Fibroblast of upper back skin (primary cell): ENCODE results near the gene SPATS2L.

Experiments
- DNase-seq: peaks from one replicate; pipeline ENCODE4 v3.0.0-alpha.2; 2013

The SPATS2L gene

GRCh38 chr2:200472853-200473464 is 166.5 kb downstream of the SPATS2L start:
- DNase-seq: no peak

DNA sequence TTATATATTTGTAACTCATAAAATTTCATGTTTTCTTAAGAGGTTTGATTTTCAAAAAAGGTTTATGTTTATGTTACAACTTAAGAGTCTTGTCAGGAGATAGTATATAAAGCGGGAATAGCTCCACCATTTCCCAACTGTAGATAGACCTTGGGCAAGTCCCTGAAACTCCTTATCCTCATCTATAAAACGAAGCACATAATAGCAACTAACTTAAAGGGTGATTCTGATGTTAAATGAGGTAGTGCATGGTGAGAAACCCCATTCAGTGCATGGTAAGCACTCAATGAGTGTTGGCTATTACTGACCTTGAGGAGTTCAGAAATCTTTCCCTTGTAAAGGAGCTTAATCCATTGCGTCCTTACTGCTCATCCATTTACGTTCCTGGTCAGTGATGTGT is 169.3 kb downstream of the SPATS2L start:
- DNase-seq: no peak

GRCh38 chr2:200476836-200477235 is 170.3 kb downstream of the SPATS2L start:
- no peak for DNase-seq

GRCh38 chr2:200477667-200478131 is 171.2 kb downstream of the SPATS2L start:
- no peak for DNase-seq

DNA sequence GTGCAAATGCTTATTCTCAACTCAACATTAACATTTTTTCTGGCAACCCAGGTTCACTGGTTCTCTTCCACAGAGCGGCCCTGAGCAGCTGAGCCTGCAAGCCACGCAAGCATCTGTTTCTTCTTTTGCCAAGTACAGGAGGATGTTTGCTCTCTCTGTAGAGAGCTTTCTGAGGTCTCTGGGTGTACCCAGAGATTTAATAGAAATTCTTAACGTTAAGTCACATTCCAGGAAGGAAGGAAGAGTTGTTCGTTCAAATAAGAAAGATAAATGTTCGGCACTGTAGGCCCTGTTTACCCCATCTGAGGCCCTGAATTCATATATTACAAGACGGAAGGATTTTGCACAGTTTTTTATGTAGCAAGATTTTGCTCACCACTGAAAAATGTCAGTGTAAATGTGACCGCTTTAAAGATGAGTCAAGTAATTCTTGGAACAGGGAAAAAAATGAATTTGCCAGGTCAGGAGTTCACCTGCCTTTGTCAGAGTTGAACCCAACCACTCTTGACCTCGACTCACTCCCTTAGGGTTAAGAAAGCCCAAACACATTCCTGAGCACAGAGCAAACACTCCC is 173.3 kb downstream of the SPATS2L start:
- peak; percentile 74 for DNase-seq

DNA sequence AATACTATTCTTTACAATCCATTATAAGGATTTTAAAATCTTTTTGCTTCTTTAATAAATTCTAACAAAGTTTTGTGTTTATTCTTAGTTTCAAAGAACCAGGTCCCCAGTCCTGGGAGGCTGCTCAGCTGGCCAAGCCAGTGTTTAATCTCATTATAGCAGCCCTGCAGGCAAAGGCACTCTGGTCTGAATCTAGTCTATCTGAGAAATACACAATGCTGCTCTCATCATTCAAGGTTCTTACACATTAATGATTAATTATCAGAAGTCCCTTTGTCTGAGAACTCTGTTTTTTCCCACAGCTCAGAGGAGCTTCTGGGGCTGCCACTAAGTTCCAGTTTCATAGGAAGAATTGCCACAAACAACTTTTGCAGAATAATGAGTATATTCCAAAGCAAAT is 175.7 kb downstream of the SPATS2L start:
- DNase-seq: no peak

DNA sequence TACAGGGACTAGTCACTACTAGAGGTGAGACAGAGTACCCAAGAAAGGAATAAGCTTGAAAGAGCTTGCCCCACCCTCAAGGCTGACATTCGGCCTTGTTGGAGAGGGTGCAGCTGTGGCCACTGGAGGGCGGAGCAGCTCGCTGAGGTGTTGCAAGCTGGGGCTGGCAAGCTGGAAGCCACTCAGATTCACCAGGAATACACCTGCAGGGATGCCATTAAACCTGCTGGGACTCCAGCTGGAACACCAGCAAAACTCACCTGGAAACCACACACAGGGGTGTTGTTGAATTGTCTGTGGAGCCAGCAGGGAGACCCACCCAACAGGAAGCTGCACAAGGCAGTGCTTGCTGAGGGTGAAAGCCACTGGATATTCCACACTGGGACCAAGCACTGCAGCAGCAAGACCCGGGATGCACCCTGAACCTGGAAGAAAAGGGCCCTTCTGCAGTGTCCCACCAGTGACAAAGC is 177.3 kb downstream of the SPATS2L start:
- no peak for DNase-seq

DNA sequence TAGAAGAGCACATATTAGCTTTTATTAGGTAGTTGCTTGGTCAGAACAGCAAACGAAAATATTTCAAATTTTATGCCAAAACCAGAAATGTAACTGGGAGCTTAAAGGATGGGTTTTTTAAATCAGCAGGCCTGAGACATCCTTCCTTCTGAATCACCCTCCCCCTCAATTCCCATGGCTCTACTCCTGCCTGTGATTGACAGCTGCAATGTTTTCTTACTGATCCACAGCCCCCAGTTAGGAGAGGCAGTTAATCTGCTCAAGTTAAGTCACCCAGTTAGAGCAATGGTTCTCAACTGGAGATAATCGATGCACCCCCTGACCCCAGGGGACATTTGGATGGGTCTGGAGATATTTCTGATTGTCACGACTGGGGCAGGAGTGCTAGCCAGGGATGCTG is 178.4 kb downstream of the SPATS2L start:
- DNase-seq: no peak

- DNase-seq: no peak
Observed at GRCh38 chr2:200486529-200486928, 180.0 kb downstream of the SPATS2L start.

DNA sequence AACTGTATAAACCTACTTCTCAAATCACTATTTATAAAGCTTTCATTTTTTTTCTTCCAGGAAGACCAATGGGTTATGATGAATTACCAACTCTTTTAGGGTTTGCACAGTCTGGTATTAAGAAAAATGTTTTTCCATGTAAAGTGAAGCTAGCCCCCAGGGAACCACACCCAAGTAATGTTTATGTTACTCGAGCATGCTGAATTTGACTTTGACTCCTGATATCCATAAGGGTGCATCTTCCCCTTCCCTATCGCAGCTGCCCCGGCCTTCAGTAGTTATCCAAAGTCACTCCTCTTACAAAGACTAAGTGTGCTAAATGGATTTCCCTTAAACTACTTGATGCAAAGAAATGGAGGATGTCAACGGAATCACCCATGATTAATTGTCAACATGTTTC is 181.7 kb downstream of the SPATS2L start:
- DNase-seq: no peak

DNA sequence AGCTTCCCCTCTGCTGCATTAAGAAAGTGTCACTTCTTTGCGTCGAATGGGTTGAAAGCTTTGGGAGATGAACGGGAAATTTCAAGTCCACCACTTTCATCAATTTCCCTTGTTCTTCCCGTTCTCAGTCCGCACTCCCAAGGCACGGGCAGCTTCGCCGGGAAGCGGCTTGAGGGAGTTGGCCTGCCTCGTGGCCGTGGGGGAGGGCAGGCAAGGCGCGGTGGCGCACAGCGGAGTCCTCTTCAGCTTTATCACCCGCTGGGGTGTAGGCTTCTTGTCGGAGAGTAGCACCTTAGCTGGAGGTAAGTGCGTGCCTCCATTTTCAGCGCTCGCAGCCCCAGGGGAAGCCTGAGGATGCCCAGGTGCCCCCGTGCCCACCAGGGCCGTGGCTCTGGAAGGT is 183.5 kb downstream of the SPATS2L start:
- DNase-seq: no peak

DNA sequence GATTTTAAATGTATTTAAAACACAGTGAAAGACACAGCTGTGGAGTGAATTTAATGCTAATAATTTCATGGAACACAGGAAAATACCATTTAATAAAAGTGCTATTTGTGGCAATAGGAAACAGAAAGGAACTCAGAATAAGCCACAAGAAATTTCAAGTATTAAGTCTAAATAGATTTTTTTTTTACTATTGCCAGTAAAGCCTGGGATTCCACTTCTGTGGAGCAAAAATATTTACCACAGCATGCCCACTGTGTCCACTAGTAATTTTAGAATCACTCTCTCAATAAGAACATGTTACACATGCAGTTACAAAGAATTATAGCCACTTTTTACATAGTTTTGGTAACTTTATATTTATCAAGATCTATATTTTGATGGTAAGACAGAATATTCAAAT is 186.2 kb downstream of the SPATS2L start:
- no peak for DNase-seq

DNA sequence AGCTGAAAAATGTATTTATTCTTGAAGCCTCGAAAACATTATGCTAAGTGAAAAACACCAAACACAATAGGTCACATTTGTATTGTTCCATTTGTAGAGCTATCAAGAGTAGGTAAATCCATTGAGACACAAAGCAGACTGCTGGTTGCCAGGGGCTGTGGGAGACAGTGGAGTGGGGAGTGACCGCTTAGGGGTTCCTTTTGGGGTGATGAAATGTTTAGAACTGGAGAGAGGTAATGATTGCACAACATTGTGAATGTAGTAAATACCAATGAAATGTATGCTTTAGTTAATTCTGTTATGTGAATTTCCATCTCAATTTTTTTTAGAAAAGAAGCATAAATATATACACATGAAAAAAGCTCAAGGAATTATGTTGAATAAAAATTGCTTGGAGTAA is 187.6 kb downstream of the SPATS2L start:
- no peak for DNase-seq

- DNase-seq: no peak
Observed at GRCh38 chr2:200496696-200497095, 190.2 kb downstream of the SPATS2L start.

- peak; percentile 26 for DNase-seq
Observed at GRCh38 chr2:200498402-200499162, 192.1 kb downstream of the SPATS2L start.

- DNase-seq: no peak
Observed at GRCh38 chr2:200502196-200502595, 195.7 kb downstream of the SPATS2L start.

GRCh38 chr2:200506679-200507078 is 200.2 kb downstream of the SPATS2L start:
- DNase-seq: no peak

GRCh38 chr2:200507179-200507578 is 200.7 kb downstream of the SPATS2L start:
- DNase-seq: no peak

GRCh38 chr2:200509235-200509611 is 202.7 kb downstream of the SPATS2L start:
- no peak for DNase-seq

DNA sequence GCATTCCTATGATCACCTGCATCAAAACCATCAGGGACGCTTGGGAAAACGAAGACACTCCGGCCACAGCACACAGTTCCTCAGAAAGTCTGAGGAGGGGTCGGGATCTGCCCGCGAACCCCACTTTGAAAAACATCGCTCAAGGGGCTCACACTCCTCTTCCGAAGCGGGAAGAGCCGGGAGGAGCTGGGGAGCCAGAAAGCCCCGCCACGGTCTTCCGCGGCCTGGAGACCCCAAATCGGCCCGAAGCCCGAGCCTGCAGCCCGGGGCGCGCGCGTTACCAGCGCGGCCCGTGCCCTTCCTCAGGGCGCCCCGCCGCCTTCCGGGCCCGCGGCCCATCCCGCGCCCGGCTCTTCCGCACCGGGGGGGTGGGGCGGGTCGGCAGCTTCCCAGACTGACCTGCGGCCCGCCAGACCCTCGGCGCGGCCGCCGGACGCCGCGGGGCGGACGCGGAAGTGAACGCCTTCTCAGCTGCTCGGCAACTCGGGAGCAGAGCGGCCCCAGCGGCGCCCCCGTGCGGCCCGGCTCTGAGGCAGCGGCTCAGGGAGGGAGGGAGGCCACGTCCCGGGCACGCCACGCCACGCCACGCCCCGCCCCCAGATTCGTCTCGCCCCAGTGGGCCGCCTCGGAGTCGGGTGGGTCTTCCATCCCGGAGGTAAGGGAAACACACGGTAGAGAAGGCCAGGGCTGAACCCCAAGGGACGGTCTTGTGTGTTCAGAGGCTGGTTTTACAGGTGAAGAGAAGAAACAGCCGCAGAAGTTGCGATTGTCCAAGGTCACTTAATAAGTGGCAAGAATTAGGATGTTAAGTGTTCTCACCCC is 203.3 kb downstream of the SPATS2L start, which contains the start of gene KCTD18:
KCTD18 (minus strand) TSS at position 457 of the 822 bp plus-strand sequence. CDS start 3,052 bp downstream, outside the sequence.
- peak; percentile 80 for DNase-seq

DNA sequence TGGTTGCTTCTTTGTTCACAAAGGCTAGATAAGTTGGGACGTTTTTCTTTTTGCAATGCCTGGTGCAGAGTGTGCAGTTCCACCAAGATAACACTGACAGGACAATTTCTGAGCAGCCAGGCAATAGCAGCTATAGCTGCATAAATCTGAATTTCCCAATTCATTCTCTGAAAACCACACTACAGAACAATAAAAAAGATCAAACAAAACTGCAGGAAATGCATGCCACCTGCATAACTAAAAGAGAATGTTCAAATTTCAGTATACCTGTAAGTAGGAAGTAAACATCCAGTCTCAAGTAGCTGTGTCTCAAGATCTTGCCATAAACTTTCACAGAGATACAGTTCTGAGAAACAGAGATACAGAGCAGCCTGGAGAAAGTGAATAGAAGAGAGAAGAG is 208.7 kb downstream of the SPATS2L start:
- no peak for DNase-seq

DNA sequence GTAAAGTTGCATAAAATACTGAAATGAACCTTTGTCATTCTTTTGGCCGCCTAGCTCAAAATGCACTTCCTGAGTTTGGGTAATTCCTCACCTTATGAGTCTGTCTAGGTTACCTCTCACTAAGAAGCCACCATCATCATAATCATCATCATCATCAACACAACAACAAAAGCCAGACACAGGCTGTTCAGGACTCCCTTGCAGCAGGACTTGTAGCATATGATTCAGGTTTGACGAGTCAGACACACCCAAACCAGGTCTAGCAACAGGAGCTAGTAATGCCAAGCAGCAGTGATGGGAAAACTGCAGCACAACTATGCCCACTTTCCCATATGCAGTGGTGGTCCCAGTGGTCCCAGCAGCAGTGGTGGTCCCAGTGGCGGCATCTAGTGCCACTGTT is 216.7 kb downstream of the SPATS2L start:
- DNase-seq: no peak

- DNase-seq: no peak
Observed at GRCh38 chr2:200523604-200524003, 217.1 kb downstream of the SPATS2L start.
